NOMO-1 treated with DMSO at 0.1 percent for 48 hours (cell line): Measurements from ENCODE around the gene CCDC187.

ENCODE experiments used
- DNase-seq: peaks from one replicate; lab custom pipeline; 2025; ENCODE audit not compliant: unreplicated experiment; lab: John Stamatoyannopoulos, UW

CCDC187 gene

GRCh38 chr9:136339958-136340310 lies 36.0 kb upstream of the CCDC187 start:
- no peak for DNase-seq

- peak; percentile 60 for DNase-seq
Observed at GRCh38 chr9:136339173-136339957, 35.5 kb upstream of the CCDC187 start.

GRCh38 chr9:136338511-136338910 lies 34.6 kb upstream of the CCDC187 start:
- DNase-seq = no peak

- no peak for DNase-seq
Observed at GRCh38 chr9:136337416-136338395, 33.8 kb upstream of the CCDC187 start.

GRCh38 chr9:136336881-136337280 lies 33.0 kb upstream of the CCDC187 start:
- no peak for DNase-seq

GRCh38 chr9:136336156-136336870 lies 32.4 kb upstream of the CCDC187 start:
- no peak for DNase-seq

GRCh38 chr9:136335296-136336155 lies 31.6 kb upstream of the CCDC187 start:
- DNase-seq = no peak

GRCh38 chr9:136334541-136334940 lies 30.6 kb upstream of the CCDC187 start:
- DNase-seq = no peak

GRCh38 chr9:136333486-136333885 lies 29.6 kb upstream of the CCDC187 start:
- no peak for DNase-seq

- no peak for DNase-seq
Observed at GRCh38 chr9:136333045-136333444, 29.2 kb upstream of the CCDC187 start.

- DNase-seq = no peak
Observed at GRCh38 chr9:136332482-136332983, 28.6 kb upstream of the CCDC187 start.

- no peak for DNase-seq
Observed at GRCh38 chr9:136331556-136332481, 27.9 kb upstream of the CCDC187 start.

- no peak for DNase-seq
Observed at GRCh38 chr9:136331030-136331429, 27.1 kb upstream of the CCDC187 start.

GRCh38 chr9:136330406-136330990 lies 26.6 kb upstream of the CCDC187 start:
- no peak for DNase-seq

GRCh38 chr9:136329636-136330405 lies 25.9 kb upstream of the CCDC187 start:
- DNase-seq = no peak

- DNase-seq = no peak
Observed at GRCh38 chr9:136329211-136329627, 25.3 kb upstream of the CCDC187 start.

- DNase-seq = peak; percentile 9
Observed at GRCh38 chr9:136328622-136329041, 24.7 kb upstream of the CCDC187 start.
